Right ventricle myocardium inferior (tissue), 1 donor: ENCODE measurements around the gene TMED9. TPM values are rescaled to one million over a fixed set of nuclear protein-coding genes. Genes with fewer than 3 reads are reported as not detected.

Experiments
- ATAC-seq: fragments of 200-7000 bp; cut with Tn5 transposase; one replicate; pipeline ENCODE4 v1.9.1; 2020; ENCODE audit warnings: mild to moderate bottlenecking, moderate library complexity
- DNase-seq: peaks from one replicate; pipeline ENCODE4 v3.0.0; 2021; ENCODE audit errors: missing footprints
- intact Hi-C: fragments of 100-400 bp; cut with DNase I; formaldehyde crosslinking; loops from one replicate; pipeline ENCODE4 v1.11.0; 2022
- total RNA-seq: library from RNA; stranded (reverse); fragmentation: NEBNext Ultra II Directional; extraction: Animal tissue kit (Norgen Biotek cat#: 25700); gene quantifications from one replicate; pipeline ENCODE4 v1.2.1, GENCODE V29; 2021
- donor health status: DM: no; HTN: yes; CAD: no; lungs with severe emphysema.

The TMED9 gene
- total RNA-seq, 1 donor from 2014 or later, result 75.3 TPM

- ATAC-seq (no peak), DNase-seq (no peak)
- intact Hi-C loops, result no loop called here
These were observed 9.8 kb downstream of the TMED9 start for GRCh38 chr5:177601577-177602457.

DNA sequence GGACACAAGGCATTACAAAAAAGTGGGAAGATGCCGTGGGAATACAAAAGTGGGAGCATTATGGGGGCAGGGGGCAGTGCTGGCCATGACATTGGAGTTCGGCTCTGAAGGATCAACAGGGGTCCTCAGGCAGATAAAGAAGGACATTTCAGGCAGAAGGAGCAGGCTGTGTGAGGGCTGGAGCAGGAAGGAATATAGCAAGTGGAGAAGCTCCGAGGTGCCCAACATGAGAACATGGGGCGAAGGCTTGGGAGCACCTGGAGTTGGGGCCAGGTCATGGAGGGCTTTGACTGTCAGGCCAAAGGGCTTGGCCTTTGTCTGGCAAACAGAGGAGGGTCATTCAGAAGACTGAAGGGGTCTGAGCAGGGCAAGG, 10.4 kb downstream of the TMED9 start:
- DNase-seq, result no peak
- intact Hi-C loops, result no loop called here
- ATAC-seq, result no peak

GRCh38 chr5:177603631-177604030, 11.6 kb downstream of the TMED9 start:
- intact Hi-C loops, result no loop called here
- ATAC-seq, result no peak
- no peak for DNase-seq

GRCh38 chr5:177604116-177604521, 12.1 kb downstream of the TMED9 start:
- DNase-seq, result no peak
- intact Hi-C loops, result no loop called here
- ATAC-seq, result no peak

DNA sequence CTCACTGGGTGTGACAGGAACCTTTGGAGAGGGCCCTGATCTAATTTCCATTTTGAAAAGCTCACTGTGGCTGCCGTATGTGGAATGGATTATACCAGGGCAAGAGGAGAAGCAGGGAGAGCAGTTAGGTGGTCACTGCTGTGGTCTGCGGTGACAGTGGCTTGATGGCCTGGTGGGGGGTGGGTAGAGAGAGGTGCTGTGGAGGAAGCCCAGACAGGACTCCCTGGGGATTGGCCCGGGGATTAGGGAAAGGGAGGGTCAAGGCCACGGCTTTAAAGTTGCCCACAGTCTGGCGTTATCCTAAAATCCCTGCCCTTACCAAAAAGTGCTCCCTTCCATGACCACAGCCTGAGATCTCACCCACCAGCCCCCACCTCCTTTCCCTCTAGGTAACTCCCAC, 12.7 kb downstream of the TMED9 start:
- no peak for DNase-seq
- intact Hi-C loops, result no loop called here
- ATAC-seq, result no peak

DNA sequence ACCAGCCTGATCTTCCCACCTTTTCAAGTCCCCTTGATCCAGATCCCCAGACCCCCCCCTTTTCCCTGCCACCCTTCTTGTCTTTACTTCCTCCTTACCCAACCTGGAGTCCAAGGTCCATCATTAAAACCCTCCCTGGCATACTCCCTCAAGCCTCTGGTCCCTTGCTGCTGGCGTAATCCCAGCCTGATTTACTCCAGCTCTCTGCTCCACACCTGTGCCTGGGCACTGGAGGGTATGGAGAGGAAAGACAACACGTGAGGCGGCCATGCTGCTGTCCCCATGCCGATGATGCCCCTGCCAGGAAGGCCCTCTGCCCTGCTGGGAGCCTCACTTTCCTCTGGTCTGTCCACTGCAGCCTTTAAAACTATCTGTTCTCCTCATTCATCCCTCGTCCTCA, 13.1 kb downstream of the TMED9 start:
- no peak for ATAC-seq
- DNase-seq, result no peak
- intact Hi-C loops, result no loop called here

GRCh38 chr5:177605667-177606066, 13.7 kb downstream of the TMED9 start:
- no peak for DNase-seq
- intact Hi-C loops, result no loop called here
- no peak for ATAC-seq

DNA sequence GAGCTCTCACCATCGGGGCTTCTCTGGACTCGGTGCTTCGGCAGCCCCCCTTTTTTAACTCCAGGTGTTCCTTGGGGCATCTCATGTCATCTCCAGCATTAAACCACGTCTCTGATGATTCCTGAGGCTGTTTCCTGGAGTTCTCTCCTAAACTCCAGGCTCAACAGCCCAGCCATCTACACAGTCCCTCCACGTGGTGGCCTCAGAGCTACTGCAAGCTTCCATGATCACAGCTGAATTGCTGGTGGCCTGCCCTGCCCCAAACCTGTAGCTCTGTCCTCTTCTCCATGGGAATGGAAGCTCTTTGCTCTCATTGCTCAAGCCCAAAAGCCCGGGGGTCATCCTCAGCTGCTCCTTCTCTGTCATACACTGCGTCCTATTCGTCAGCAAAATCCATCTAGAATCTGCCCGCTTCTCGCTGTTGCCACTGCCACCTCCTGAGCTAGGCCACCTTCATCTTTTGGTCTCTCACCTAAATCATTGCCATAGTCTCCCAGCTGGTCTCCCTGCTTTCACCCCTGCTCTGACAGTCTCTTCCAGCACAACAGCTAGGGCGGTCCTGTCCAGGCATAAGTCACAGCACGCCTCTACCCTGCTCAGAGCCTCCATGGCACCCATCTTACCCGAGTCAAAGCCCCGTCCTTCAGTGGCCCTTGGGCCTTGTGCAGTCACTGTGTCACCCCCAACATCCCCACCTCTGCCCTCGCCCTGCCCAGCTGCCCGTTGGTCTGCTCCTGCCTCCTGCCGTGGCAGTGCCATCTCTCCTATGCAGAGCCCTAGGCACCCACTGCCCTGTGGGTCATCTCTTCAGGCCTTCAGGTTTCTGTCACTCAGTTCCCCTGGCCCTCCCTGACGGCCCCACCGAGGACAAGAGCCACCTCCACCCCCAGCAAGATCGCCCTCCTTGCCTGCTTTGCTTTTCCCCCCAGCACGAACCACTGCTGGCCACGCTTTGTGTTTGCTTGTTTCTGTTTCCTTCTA, 14.4 kb downstream of the TMED9 start:
- no peak for ATAC-seq
- DNase-seq, result no peak
- intact Hi-C loops, result no loop called here

DNA sequence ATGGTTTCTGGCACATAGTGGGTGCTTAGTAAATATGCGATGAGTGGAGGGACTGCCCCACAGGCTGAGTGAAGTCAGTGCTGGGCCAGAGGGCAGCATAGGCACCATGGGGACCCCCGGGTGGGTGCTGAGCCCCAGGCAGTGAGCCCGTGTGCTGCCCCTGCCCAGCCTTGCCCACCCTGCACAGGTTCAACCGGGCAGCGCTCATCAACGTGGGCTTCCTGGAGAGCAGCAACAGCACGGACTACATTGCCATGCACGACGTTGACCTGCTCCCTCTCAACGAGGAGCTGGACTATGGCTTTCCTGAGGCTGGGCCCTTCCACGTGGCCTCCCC, 15.1 kb downstream of the TMED9 start:
- ATAC-seq, result no peak
- intact Hi-C loops, result no loop called here

GRCh38 chr5:177607452-177608192, 15.6 kb downstream of the TMED9 start:
- peak; percentile 78 for DNase-seq
- intact Hi-C loops, result no loop called here
- ATAC-seq, result peak; percentile 86

More for the DNA sequence above, 15.1 kb downstream of the TMED9 start:
- no peak for DNase-seq

DNA sequence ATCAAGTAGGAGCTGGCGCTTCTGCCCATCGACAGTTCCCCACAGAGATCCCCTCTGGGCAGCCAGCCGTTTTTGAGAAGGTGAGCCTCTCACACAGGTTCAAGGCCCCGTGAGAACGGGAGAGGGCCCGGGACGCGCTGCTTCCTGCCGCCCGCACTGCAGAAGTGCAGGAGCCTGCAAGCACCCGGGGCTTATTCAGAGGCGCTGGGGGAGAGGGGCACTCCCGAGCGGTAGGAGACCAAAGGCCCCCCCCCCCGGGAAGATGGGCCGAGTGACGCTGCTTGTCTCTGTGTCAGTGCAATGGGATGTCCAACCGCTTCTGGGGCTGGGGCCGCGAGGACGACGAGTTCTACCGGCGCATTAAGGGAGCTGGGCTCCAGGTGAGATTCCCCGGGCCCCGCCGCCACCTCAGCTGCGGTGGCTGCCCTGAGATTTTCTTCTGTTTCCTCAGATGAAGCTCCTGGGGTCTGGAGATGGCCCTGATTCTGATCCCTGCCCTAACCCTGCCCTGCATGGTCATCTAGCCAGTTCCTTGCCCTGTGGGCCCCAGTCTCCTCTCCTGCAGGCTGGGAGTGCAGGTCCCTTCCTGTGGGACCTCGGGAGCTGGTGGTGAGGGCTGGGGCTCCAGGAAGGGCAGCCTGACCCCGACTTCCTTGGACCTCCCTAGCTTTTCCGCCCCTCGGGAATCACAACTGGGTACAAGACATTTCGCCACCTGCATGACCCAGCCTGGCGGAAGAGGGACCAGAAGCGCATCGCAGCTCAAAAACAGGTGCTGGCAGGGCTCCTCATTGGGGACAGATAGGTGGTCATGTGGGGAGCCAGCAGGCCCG, 16.5 kb downstream of the TMED9 start:
- intact Hi-C loops, result no loop called here
- ATAC-seq (no peak), DNase-seq (no peak)

DNA sequence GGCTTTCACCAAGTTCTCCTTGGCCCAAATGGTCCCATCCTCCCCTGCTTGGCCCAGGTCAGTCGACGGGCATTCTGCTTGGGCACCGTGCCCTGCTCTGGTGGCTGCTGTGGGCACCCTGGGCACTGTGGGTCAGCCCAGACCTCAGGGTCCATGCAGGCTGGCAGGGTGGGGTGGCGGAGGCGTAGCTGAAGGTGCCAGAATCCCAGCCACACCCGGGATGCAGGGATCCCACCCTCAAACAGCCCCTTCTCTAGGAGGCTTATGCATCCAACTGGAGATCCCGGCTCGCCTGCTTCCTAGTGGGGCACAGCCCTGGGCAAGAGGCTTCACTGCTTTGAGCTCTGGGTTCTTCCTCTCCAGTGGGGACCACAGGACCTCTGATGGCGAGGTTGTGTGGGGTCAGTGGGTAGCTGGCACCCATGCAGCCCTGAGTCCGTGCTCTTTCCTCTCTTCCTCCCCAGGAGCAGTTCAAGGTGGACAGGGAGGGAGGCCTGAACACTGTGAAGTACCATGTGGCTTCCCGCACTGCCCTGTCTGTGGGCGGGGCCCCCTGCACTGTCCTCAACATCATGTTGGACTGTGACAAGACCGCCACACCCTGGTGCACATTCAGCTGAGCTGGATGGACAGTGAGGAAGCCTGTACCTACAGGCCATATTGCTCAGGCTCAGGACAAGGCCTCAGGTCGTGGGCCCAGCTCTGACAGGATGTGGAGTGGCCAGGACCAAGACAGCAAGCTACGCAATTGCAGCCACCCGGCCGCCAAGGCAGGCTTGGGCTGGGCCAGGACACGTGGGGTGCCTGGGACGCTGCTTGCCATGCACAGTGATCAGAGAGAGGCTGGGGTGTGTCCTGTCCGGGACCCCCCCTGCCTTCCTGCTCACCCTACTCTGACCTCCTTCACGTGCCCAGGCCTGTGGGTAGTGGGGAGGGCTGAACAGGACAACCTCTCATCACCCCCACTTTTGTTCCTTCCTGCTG, 17.4 kb downstream of the TMED9 start:
- intact Hi-C loops, result no loop called here
- ATAC-seq (no peak), DNase-seq (no peak)

DNA sequence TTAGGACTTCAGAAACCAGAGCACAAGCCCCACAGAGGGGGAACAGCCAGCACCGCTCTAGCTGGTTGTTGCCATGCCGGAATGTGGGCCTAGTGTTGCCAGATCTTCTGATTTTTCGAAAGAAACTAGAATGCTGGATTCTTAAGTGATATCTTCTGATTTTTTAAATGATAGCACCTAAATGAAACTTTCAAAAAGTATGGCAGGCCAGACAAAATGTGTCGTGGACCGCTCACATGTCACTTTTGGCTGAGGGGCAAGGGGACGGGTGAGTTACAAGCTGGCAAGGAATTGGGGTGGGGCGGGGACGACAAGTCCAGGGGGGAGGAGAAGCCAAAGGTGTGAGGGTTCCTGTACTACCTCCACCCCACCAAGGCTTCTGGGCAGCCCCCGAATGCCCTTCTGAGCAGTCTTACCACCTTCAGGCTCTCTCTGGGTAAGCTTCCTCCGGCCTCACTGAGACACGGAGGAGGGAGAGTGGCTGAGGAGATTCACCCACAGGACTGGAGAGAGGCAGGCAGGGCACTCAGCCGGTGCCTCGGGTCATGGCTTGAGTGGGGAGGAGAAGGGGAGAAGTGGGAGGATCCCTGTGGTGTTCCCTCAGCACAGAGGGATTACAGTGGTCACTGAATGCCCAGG, 18.2 kb downstream of the TMED9 start:
- no peak for DNase-seq
- no peak for ATAC-seq
- intact Hi-C loops, result no loop called here

DNA sequence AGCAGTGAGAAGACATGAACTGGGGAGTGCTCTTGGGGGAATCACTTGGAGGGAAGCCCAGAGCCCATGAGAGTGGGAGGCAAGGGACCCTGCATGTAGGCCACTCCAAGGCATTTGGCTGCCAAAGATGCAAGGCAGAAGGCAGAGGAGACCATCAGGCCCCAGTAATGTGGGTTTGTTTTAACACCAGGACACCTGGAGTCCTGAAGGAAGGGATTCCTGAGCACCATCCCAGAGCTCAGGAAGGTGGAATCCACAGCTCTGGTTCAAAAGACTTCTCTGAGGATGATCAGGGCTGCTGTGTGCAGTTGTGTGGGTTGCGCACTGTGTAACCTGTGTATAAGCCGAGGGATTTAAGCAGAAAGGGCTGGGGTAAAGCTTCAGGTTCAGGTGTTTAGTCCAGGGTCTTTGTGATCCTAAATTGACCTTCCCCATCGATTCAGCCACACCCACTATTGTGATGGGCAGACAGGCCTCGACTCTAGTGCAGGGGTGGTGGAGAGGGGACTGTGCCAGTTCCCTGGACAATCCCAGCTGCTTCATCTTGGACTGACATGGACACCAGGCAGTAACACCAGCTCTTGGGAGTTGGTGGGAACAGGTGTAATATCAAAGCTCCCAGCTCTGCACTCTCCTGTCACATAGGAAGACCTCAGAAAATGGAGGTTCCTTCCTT, 18.9 kb downstream of the TMED9 start:
- intact Hi-C loops, result no loop called here
- DNase-seq, result no peak
- ATAC-seq, result no peak

GRCh38 chr5:177611446-177612214, 19.6 kb downstream of the TMED9 start:
- intact Hi-C loops, result no loop called here
- DNase-seq (no peak), ATAC-seq (no peak)
